ENCODE results near the gene ZBTB38.

DNA sequence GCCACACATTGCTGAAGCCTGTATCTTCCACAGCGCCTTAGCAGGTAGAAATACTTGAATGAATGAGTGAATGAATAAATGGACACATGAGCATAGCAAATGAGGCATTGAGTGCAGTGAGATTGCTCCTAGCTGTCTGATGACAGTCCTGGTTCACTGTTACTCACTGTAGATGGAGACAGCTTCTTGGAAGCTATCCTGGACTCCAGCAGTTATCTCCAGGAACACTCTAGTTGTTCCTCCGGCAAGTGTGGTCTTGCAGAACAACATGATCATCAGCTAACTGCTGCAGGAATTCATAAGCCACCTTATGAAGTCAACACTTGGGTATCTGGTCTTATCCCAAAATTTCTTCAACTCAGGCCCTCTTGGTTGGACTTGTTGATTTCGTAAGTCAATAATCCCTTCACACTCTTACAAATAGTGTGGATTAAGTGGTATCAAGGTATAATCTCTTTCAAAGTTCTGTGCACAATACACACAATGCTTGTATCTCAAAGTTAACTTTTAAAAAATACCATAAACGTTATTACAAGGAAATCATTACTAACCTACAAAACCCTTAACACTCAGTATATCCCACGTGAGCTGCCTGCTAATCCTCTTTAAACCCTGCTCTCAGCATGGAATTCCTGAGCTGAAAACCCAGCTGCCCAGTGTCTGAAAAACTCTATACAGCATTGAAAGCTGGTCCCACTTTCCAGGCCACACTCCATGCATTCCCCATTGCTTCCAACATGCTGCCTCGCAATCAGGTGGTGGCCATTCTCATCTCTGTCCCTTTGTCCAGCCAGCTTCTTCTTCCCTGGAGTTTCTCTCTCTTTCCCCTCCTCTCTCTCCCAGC is 14.4 kb upstream of the ZBTB38 start:
- TF ChIP-seq, protein P1, sequence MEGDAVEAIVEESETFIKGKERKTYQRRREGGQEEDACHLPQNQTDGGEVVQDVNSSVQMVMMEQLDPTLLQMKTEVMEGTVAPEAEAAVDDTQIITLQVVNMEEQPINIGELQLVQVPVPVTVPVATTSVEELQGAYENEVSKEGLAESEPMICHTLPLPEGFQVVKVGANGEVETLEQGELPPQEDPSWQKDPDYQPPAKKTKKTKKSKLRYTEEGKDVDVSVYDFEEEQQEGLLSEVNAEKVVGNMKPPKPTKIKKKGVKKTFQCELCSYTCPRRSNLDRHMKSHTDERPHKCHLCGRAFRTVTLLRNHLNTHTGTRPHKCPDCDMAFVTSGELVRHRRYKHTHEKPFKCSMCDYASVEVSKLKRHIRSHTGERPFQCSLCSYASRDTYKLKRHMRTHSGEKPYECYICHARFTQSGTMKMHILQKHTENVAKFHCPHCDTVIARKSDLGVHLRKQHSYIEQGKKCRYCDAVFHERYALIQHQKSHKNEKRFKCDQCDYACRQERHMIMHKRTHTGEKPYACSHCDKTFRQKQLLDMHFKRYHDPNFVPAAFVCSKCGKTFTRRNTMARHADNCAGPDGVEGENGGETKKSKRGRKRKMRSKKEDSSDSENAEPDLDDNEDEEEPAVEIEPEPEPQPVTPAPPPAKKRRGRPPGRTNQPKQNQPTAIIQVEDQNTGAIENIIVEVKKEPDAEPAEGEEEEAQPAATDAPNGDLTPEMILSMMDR (IDR thresholded peaks at IDR 0.05; ENCODE audit: insufficient read depth, low read length), result no peak
- TF ChIP-seq, protein P2, sequence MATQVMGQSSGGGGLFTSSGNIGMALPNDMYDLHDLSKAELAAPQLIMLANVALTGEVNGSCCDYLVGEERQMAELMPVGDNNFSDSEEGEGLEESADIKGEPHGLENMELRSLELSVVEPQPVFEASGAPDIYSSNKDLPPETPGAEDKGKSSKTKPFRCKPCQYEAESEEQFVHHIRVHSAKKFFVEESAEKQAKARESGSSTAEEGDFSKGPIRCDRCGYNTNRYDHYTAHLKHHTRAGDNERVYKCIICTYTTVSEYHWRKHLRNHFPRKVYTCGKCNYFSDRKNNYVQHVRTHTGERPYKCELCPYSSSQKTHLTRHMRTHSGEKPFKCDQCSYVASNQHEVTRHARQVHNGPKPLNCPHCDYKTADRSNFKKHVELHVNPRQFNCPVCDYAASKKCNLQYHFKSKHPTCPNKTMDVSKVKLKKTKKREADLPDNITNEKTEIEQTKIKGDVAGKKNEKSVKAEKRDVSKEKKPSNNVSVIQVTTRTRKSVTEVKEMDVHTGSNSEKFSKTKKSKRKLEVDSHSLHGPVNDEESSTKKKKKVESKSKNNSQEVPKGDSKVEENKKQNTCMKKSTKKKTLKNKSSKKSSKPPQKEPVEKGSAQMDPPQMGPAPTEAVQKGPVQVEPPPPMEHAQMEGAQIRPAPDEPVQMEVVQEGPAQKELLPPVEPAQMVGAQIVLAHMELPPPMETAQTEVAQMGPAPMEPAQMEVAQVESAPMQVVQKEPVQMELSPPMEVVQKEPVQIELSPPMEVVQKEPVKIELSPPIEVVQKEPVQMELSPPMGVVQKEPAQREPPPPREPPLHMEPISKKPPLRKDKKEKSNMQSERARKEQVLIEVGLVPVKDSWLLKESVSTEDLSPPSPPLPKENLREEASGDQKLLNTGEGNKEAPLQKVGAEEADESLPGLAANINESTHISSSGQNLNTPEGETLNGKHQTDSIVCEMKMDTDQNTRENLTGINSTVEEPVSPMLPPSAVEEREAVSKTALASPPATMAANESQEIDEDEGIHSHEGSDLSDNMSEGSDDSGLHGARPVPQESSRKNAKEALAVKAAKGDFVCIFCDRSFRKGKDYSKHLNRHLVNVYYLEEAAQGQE (IDR thresholded peaks at IDR 0.05; ENCODE audit: insufficient replicate concordance, low read depth), result no peak
- TF ChIP-seq GABPA (IDR thresholded peaks at IDR 0.05; ENCODE audit: low read depth) (no peak), POLR2AphosphoS5 (IDR thresholded peaks at IDR 0.05; ENCODE audit: low read depth) (no peak), SPI1 (IDR thresholded peaks at IDR 0.05; ENCODE audit: borderline replicate concordance, low read depth) (no peak)
